Astrocyte of the spinal cord (primary cell): ENCODE results near the gene MS4A10.

ENCODE experiments used
- DNase-seq: peaks from one replicate; pipeline ENCODE4 v3.0.0; 2011; ENCODE audit warnings: low read depth, low spot score
- H3K4me3 ChIP-seq: 2 replicates; pipeline ENCODE4 v1.5.1; 2011; ENCODE audit warnings: low read depth, mild to moderate bottlenecking, low read length, moderate library complexity
- in situ Hi-C: cut with HindIII; loops from 2 replicates; pipeline ENCODE4 v1.10.0; 2017; ENCODE audit warnings: low sequenced_read_pairs
- TF ChIP-seq, protein P1 (sequence below): IDR thresholded peaks from 2 replicates; pipeline ENCODE4 v1.5.1; 2012; ENCODE audit warnings: low read depth, mild to moderate bottlenecking, low read length, inconsistent platforms

MS4A10 gene

DNA sequence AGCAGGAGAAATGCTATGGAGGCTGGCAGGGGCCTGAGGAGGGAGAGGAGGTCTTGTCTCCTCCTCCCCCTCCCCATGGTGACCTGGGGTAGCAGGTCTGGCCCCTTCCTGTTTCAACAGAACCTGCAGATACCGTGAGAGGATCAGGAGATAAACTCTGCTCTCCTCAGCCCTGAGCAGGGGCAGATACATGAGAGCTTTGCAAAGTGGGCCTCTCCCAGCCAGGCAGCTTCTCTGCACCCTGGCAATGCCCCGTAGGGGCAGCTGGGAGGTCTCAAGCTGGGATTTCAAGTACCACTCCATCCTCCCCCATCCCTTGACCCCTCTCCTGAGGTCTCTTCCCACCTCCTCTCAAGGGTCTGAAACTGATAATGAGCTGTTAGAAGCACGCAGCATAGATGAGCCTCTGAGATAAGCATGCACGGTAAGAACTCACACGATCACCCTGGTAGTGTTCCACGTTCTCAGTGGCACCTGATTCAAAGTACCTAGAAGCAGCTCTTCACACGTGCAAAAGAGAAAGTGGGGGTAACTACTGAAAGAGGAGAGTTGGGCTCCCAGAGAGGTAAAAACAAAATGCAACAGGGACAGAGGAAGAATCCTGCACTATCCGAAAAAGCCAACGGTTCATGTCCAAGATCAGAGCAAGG, 51.9 kb downstream of the MS4A10 start:
- H3K4me3 ChIP-seq = no peak overlapping the region
- DNase-seq = no peak
- TF ChIP-seq, protein P1, sequence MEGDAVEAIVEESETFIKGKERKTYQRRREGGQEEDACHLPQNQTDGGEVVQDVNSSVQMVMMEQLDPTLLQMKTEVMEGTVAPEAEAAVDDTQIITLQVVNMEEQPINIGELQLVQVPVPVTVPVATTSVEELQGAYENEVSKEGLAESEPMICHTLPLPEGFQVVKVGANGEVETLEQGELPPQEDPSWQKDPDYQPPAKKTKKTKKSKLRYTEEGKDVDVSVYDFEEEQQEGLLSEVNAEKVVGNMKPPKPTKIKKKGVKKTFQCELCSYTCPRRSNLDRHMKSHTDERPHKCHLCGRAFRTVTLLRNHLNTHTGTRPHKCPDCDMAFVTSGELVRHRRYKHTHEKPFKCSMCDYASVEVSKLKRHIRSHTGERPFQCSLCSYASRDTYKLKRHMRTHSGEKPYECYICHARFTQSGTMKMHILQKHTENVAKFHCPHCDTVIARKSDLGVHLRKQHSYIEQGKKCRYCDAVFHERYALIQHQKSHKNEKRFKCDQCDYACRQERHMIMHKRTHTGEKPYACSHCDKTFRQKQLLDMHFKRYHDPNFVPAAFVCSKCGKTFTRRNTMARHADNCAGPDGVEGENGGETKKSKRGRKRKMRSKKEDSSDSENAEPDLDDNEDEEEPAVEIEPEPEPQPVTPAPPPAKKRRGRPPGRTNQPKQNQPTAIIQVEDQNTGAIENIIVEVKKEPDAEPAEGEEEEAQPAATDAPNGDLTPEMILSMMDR = no peak
- in situ Hi-C loops = no loop called here

DNA sequence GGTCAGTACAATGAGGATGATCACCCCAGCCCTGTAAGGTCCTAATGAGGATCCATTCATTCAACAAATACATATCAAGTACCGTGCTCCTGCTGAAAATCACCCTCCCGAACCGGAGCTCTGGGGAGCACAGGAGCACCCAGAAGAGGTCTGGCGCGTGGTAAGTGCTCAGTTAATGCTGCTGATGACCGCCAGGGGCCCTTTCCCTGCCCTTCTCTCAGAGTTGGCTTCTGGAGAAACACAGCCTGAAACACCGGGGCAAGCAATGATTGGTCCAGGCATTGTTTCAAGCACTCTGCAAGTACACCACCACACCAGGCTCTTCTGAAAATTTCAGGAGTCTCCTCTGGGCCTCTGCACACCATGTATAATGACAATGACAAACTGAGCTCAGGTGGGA, 53.0 kb downstream of the MS4A10 start:
- in situ Hi-C loops = no loop called here
- DNase-seq = no peak
- no peak overlapping the region for H3K4me3 ChIP-seq
- TF ChIP-seq, protein P1 = peak; percentile 2

DNA sequence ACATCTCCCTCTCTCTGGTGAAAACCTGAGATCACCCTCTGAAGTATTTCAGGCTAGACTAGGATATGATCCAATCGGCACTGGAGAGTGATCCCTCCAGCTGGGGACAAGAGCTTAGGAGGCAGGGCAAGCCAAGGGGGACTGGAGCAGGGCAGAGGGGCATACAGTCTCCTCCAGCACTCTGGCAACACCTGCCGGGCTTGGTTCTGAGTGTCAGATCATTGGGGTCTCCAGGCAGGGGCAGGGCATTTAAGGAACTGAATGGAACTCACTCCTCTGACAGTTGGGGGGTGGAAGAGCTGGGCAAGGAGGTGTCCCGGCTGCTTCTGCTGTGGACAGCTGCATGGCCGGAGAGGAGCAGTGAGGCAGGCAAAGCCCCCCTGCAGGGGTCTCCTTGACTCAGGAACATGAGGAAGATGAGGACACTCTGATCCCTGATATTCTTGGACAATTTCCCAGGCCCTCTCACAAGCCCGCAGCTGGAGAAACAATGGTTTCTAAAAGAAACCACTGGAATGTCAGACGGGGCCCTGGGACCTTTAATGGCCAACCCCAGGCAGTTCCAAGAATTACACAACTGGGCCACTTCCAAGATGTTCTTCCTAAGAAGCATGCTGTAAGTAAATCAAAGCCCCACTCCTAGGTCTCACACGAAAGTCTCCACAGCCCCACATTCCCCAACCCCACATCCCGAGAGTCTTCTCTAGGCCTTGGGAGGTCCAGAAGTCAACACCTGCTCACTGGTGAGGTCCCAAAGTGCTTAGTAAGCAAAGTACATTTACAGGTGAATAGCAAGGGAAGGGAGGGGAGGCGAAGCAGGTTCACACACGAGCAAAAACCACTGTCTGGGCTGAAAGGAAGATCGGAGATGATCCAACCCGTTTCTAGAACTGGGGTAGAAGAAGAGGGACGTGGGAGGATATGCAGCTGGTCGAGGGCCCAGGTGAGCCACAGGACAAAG, 55.6 kb downstream of the MS4A10 start:
- no peak overlapping the region for H3K4me3 ChIP-seq
- peak; percentile 99 for DNase-seq
- TF ChIP-seq, protein P1 = no peak
- in situ Hi-C loops = no loop called here

DNA sequence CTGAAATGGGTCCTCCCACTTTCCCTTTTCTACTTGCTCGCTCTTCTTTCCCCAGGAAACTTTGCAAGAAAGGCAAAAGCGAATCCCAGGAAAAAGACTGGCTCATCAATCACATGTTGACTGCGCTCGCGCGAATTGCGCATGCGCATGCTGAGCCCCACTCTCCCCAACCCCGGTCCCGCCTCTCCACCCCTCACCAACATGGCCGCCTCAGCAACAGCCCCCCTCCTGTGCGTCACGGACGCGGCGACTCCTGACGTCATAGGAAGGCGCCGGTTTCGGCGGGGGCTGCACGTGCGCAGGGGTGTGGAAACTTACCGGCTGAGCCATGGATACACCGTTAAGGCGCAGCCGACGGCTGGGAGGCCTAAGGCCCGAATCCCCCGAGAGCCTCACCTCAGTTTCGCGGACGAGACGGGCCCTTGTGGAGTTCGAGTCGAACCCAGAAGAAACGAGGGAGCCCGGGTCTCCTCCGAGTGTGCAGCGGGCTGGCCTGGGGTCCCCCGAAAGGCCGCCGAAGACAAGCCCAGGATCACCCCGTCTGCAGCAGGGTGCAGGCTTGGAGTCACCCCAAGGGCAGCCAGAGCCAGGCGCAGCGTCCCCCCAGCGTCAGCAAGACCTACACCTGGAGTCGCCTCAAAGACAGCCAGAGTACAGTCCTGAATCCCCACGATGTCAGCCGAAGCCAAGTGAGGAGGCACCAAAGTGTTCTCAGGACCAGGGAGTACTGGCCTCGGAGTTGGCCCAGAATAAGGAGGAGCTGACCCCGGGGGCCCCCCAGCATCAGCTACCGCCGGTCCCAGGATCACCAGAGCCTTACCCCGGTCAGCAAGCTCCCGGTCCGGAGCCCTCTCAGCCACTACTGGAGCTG, 56.9 kb downstream of the MS4A10 start, which contains the start of gene CCDC86:
TSS of gene CCDC86 (plus strand) at position 317 of the 871 bp plus-strand sequence. CDS start at position 329, 12 bp downstream.
- peak within 1 kb of the TSS; percentile 93 for H3K4me3 ChIP-seq
- in situ Hi-C loops = no loop called here
- peak; percentile 97 for DNase-seq
- TF ChIP-seq, protein P1 = no peak

DNA sequence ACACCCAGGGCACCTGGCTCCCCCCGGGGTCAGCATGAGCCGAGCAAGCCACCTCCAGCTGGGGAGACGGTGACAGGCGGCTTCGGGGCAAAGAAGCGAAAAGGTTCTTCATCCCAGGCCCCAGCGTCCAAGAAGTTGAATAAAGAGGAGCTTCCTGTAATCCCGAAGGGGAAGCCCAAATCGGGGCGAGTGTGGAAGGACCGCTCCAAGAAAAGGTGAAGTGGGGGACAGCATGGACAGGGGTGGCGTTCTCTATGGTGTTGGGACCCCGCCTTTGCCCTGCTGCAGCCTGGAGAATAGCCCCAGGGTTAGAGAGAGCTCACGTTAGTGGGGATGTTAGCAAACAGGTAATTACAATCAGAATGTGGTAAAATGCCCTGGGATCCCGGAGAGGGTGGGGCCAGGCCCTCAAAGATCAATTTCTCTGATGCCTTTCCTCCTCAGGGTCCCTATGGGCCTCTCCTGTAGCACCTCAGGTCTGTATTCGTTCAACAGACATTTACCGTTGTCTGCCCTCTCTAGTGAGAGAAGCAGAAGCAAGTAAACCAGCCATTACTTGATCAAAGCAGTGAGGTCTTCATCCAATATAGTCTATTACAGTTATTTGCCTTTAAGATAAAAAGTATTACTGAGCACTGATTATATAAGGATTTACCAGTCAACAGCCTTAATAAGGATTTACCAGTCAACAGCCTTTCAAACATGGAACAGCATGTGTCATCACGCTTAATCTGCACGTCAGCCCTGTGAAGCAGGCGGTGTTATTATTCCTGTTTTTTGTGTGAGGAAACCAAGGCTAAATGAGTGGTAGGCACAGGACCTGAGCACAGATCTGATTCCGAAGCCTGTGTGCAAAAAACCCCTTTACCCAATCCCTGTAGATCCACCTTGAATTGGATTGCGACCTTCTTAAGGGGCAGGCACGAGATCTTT, 57.8 kb downstream of the MS4A10 start:
- peak overlapping the region; percentile 93 for H3K4me3 ChIP-seq
- DNase-seq = peak; percentile 28
- TF ChIP-seq, protein P1 = no peak
- in situ Hi-C loops = no loop called here
